GM11168 (cell line): ENCODE measurements around the gene LCN6.
"Not testable (repeated sequence)": the region's sequence is repeated elsewhere in the genome, so short reads cannot be mapped to it uniquely, and the experiment has no call there.

ENCODE experiments used
- in situ Hi-C: fragments of 300-500 bp; cut with MboI; formaldehyde crosslinking; loops from one replicate; pipeline ENCODE4 v1.12.0; 2022; ENCODE audit warnings: low sequenced_read_pairs; ENCODE audit not compliant: unreplicated experiment

Gene LCN6

DNA sequence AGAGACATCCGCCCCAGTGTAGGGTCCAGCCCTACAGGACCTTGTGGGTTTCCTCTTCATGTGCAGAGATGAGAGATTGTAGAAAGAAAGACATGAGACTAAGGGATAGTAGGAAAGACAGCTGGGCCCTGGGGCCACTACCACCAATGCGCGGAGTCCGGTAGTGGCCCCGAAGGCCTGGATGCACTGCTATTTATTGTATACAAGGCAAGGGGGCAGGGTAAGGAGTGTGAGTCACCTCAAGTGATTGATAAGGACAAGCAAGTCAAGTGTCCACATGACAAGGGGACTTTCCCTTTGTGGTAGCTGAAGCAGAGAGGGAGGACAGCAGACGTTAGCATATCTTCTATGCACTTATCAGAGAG, 36.7 kb upstream of the LCN6 start:
- in situ Hi-C loops, result loop anchor here (10.0 kb wide), 1 partner anchor 250 kb away; the partner anchor contains the start of gene FUT7

DNA sequence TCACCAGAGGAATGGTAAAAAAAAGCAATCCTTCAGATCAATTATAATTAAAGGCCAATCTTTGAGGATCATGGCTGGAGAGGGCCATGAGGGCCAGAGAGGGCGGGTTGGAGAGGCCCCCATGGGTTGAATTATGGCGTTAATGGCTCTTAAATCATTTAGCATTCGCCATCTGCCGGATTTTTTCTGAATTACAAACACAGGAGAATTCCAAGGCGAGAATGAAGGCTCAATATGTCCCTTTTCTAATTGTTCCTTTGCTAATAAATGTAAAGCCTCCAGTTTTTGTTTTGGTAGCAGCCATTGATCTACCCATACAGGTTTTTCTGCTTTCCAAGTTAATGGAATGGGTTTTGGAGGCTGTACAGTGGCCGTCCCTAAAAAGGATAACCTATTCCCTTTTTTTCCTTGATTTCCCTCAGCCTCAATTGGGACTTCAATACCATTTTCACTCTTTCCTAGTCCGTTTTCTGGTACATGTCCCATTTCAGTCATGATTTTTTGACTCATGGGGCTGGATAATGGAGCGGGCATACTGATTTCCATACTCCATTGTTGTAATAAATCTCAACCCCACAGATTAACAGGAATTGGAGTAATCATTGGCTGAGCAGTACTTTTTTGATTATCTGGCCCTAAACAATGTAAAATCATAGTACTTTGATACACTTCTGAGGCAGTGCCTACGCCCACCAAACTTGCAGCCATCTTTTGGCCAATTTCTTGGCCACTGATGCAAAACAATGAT, 36.1 kb upstream of the LCN6 start:
- in situ Hi-C loops, result loop anchor here (10.0 kb wide), 1 partner anchor 250 kb away; the partner anchor contains the start of gene FUT7

DNA sequence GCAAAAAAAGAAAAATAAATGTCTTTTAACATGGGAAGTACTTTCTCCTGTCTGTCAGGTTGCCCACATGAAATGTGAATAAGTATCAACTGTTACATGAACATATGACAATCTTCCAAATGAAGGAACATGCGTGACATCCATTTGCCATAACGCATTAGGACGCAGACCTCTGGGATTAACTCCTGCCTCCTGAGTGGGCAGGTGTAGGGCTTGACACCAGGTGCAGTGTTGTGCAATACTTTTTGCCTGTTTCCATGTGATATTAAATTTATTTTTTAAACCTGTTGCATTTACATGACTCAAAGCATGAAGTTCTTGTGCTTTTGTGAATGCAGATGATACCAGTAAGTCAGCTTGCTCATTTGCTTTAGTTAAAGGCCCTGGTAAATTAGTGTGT, 34.1 kb upstream of the LCN6 start:
- in situ Hi-C loops, result loop anchor here (10.0 kb wide), 1 partner anchor 252 kb away; the partner anchor contains the start of gene FUT7

DNA sequence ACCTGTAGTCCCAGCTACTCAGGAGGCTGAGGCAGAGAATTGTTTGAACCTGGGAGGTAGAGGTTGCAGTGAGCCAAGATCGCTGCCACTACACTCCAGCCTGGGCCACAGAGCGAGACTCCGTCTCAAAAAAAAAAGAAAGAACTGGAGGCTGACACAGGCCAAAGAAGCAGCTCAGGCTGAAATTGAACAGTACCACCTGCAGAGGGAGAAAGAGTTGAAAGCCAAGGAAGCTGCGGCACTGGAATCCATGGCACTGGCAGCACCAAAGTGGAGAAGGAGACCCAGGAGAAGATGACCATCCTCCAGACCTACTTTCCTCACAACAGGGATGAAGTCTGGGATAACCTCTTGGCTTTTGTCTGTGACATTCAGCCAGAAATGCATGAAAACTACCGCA, 31.5 kb upstream of the LCN6 start:
- in situ Hi-C loops, result loop anchor here (10.0 kb wide), 1 partner anchor 255 kb away; the partner anchor contains the start of gene FUT7

DNA sequence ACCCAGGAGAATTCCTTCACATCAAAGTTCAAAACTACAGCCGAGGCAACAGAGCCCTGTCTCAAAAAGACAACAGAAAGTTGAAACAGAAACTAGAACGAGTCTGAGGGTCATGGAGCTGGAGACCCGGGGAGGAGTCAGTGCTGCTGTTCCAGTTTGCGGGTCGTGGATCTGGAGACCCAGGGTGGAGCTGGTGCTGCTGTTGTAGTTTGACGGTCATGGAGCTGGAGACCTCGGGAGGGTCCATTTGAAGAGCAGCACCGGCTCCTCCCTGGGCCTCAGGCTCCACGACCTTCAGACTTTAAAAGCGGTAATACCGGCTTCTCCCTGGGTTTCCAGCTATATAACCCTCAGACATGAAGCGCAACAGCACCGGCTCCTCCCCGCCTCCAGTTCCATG, 29.0 kb upstream of the LCN6 start:
- in situ Hi-C loops, result no loop called here

DNA sequence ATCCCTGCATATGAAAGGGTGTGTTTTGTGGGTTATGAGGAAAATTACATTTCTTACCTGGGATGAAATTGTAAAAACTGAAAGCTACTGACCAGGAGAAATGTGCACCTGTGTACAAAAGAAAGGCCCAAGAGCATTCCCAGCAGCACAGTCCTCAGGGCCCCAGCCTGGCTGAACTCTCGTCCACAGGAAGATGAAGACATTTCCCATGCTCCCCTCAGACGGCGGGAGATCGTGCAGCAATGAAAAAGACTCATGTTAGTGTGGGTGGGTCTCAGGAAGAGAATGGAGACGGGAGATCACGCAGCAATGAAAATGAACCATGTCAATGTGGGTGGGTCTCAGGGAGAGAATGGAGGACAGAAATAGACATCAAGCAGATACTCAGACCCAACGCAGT, 28.6 kb upstream of the LCN6 start:
- in situ Hi-C loops, result no loop called here

DNA sequence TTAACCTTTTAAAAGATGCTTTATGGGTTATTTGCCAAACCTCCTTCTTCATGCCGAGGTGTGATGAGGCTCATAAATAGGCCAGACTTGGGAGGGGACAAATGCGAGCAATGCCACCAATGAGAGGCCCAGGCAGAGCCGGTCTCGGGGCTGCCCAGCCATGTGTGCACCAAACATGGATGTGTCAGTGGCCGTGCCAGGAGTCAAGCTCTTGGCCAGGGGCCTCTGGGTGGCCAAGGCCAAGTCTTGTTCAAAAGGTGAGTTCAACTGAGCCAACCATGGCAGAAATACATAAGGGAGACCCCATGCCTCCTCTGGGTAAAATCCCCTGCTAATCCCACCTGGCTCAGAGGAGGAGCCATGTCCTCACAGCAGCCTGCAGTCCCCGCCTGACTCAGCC, 26.9 kb upstream of the LCN6 start:
- in situ Hi-C loops, result no loop called here

DNA sequence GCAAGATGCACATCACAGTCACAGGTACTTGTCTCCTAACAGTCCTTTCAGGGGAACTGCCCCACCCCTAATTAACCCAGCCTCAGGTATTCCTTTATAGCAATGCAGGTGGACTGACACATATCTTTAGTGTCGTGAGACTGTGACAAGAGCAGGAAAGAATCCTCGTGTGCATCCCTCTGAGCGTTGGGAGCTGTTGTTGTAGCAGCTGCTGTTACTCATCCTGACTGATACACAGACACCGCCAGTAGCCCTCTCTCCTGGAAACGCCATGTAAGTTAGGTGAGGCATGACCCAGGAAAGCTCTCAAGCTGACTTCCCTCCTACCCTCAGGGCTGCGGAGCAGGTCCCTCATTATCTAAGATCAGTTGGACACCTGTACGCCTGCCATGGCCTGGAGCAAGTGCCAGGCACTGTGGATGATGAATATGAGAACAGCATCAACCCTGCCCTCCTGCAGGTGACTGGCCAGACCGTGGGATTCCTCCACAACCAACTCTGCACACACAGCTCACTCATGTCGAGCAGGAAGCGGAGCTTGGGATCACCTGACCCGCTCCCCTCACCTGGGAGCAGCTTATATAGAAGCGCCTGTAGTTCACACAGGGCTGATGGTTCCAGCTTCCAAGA, 26.2 kb upstream of the LCN6 start:
- in situ Hi-C loops, result no loop called here

DNA sequence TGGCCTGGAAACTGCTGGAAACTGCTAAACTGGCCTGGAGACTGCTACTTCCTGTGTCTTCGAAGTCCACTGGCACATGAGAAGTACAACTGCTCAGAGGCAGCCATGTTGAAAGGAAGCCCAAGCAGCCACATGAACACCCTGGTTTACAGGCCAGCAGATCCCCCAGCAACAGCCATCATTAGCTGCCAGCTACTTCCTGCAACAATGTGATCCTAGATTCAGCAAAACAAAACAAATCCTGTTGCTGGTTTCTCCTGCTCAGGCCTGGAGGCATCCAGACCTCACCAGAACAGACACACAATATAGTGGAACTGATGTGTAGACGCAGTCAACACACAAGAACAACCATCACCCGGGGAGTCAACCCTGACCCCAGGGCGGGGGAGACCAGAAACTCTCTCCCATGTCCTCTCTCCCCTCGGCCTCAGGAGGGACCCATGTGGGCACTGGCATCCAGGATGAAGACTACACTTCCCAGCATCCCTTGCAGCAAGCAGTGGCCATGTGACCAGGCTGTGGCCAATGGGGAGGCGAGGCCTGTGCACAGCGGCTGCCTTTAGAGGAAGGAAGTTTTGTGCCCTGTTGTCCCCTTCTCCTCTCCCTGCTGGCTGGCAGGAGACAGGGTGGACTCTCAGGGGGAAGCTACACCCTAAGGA, 25.2 kb upstream of the LCN6 start:
- in situ Hi-C loops, result no loop called here

DNA sequence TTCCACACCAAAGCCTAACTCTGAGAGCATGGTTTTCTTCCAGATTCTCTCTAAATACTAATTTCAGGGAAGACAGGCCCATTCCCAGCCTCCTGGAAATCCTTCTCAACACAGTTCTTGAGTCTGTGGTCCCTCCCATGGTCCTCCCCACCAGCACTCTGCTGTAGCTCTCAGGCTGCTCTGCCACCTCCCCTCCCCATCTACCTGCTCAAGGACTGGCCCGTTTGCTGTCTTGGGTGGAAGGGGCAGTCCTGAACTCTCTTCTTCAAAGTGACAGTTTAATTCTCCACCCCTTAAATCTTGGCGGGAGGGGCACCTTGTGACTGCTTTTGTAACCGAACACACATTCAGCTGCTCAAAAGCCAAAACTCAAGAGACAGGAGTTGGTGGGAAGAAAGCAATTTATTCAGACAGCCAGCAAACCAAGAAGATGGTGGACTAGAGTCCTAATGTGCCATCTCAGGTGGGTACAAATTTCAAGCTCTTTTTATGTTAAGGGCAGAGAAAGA, 23.6 kb upstream of the LCN6 start:
- in situ Hi-C loops, result no loop called here

DNA sequence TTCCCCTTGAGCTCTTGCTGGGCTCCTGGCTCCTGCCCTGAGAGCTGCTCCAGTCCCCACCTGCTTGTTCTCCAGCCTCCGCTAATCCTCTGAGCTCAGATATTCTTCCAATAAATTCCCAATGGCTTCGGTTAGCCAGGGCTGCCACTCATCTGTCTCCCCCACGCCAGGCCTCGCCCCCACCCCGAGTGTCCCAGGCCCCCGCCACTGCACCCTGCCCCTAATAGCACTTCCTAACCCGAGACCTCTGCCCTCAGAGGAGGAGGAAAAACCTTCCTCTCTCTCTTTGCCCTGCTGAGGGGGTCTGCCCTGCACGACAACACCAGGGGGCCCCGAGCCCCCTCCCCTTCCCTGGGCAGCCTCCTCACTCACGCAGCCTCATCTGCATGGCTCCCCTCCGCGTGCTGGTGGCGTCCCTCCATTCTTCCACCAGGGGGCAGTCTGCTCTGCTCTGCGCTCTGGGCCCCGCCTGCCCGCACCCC, 21.4 kb upstream of the LCN6 start:
- in situ Hi-C loops, result no loop called here

DNA sequence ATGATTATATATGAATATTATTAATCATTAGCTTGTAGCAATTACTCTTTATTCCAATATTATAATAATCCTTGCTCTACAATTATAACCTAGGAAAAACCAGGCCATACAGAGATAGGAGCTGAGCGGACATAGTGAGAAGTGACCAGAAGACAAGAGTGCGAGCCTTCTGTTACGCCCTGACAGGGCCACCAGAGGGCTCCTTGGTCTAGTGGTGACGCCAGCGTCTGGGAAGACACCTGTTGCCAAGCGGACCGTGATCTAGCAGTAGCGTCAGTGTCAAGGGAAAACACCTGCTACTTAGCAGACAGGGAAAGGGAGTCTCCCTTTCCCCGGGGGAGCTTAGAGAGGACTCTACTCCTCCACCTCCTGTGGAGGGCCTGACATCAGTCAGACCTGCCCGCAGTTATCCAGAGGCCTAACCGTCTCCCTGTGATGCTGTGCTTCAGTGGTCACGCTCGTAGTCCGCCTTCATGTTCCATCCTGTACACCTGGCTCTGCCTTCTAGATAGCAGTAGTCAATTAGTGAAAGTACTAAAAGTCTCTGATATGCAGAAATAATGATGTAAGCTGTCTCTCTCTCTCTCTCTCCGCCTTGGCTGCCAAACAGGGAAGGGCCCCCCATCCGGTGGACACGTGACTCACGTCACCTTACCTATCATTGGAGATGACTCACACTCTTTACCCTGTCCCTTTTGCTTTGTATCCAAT, 18.2 kb upstream of the LCN6 start:
- in situ Hi-C loops, result not testable (repeated sequence)

DNA sequence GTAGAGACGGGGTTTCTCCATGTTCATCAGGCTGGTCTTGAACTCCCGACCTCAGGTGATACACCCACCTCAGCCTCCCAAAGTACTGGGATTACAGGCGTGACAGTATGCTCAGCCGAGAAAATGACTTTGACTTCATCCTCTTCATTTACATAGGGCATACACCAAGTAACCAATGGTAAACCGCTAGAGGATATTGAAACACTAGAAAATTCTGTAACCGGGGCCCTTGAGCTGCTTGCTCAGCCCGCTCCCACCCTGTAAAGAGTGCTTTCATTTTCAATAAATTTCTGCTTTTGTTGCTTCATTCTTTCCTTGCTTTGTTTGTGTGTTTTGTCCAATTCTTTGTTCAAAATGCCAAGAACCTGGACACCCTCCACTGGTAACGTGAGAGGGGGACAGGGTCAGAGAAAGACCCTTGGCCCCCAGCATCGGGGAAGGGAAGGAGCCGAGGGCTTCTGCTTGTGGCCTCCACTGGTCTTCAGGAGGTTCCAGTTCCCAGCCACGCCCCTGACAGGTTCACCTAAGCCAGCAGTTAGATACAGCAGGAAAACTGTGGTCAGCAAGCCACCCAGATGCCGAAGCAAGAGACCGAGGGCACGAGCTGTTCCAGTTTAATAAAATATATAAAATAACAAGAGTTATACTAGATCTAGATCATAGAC, 17.6 kb upstream of the LCN6 start:
- in situ Hi-C loops, result not testable (repeated sequence)

DNA sequence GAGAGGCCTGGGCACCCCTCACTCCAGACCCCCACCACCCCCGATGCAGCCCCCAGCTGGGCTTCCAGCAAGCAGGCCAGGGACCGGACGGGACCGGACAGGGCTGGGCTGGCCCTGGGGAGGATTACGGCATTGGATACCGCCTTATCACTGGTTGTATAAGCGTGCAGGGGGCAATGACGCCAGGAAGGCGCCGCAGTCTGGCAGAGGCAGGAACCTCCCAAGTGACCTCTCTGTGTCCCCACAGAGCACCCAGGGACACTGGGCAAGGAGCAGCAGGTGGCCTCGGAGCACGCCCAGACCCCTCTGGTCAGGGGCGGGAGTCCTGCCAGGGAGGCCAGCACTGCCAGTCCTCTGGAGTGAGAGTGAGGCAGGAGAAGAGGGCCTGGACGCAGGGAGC, 16.7 kb upstream of the LCN6 start:
- in situ Hi-C loops, result no loop called here

DNA sequence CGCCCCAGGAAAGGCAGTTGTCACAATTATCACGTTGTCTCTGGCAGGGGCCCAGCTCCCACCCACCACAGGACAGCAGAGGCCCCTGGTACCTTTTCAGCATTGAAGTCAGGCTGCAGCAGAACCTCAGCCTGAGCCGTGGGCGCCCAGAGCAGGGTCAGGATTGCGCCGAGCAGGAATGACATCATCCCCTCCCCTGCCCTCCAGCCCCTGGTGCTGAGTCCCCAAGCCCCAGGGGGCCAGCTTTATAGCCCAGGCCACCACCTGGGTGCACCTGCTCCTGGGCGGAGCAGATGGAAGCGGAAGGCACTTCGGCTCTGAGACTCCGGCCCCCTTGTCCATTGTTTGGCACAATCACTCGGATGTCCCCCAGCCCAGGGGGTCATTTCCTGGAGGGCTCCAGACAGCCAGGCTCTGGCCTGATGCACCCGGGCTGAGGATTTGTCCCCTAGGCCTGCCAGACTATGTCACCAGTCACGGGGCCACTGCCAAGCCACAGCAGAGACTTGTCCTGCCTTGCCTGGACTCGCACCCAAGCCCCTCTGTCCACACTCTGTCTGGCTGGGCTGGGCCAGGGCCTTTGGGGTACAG, 16.1 kb upstream of the LCN6 start, which contains the start of gene LCN15:
TSS of gene LCN15 (minus strand) at position 218 of the 591 bp plus-strand sequence. CDS start at position 188, 30 bp downstream.
- in situ Hi-C loops, result no loop called here

DNA sequence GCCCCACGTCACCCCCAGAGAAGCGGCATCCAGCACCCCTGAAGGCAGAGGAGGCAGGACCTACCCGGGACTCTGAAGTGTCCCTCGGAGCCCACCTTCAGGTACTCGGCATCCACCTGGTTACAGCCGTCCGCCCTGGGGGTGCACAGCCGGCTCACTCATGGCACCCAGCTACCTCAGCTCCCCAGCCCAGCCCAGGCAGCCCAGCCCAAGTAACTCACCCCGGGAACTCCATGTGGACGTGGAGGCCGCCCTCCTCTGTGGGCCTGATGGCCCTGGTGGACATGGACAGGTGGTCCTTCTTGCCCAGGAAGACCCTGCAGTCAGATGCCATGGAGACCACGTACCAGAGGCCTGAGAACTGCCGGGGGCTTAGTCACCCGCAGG, 15.3 kb upstream of the LCN6 start:
- in situ Hi-C loops, result no loop called here

DNA sequence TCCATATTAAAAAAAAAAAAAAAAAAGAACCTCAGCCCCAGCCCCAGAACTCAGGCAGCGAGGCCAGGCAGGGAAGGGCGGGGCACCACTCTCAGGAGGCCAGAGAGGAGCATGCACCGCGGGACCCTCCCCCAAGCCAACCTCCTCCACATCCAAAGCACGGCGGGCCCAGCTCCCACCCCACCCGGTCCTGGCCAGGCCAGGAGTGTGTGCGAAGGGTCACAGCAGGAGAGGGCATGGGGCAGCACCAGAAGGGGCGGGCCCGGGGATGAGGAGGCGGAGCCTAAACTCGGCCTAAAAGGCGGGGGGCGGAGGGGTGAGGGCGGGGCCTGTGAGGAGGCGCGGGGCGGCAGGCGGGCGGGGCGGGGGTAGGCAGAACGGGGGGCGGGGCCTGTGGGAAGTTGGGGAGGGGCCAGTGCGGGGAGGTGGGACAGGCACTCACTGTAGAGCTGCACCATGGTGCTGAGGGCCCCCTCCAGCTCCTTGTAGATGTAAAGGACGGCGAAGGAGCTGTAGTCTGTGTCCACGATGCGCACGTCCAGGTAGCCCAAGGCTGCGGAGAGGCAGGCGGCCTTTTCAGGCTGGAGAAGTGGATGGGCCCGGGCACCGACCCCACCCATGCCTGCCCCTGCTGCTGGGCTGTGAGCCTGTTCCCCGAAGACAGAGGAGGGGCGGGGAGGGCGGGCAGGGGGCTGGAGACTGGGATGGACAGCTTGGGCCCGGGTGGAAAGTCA, 14.8 kb upstream of the LCN6 start:
- in situ Hi-C loops, result no loop called here

DNA sequence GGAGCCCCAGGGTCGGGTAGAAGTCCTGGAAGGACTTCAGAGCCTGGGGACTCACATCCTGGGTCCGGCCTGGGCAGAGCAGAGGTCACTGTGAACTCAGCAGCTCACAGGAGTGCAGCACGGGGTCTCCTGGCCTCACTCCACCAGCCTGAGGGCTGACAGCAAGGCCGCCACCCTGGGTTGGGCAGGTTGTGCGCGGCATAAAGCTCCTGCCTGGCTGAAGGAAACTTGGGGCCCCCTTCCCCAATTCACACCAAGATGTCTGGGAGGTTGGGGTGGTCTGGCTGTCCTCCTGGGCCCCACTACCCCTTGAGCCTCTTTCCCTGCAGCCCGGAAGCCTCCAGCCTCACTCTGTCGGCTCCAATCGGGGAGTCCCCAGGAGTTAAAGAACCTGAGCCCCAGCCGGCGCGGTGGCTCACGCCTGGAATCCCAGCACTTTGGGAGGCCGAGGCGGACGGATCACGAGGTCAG, 13.9 kb upstream of the LCN6 start:
- in situ Hi-C loops, result no loop called here

DNA sequence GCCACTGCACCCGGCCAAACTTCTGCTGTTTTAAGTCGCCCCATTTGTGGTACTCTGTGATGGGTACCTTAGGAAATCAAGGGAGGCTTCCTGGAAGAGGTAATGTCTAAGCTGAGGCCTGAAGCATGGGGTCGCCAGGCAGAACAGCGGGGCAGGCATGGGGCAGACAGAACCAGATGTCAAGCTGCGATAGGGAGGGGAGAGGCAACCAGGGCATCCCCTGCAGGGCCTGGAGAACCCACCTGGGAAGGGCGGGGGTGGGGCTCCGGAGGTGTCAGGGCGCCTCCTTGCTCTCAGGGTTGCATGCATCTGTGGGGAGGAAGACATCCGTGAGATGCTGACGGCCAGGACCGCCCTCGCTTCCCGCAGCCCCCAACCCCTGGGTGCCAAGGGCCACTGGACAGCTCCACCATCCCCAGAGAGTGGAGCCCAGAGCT, 13.2 kb upstream of the LCN6 start:
- in situ Hi-C loops, result no loop called here
